GM18519 (cell line): ENCODE results near the gene DIP2C.
A peak's percentile ranks its signal among the peaks of the same experiment; 100 is the strongest.
"Not testable (repeated sequence)": the region's sequence is repeated elsewhere in the genome, so short reads cannot be mapped to it uniquely, and the experiment has no call there.

Source experiments
- ATAC-seq: cut with Tn5 transposase; IDR thresholded peaks from one replicate; pipeline ENCODE4 v1.9.1; 2021; ENCODE audit warnings: mild to moderate bottlenecking, moderate library complexity; ENCODE audit not compliant: unreplicated experiment, low FRiP score

The DIP2C gene

DNA sequence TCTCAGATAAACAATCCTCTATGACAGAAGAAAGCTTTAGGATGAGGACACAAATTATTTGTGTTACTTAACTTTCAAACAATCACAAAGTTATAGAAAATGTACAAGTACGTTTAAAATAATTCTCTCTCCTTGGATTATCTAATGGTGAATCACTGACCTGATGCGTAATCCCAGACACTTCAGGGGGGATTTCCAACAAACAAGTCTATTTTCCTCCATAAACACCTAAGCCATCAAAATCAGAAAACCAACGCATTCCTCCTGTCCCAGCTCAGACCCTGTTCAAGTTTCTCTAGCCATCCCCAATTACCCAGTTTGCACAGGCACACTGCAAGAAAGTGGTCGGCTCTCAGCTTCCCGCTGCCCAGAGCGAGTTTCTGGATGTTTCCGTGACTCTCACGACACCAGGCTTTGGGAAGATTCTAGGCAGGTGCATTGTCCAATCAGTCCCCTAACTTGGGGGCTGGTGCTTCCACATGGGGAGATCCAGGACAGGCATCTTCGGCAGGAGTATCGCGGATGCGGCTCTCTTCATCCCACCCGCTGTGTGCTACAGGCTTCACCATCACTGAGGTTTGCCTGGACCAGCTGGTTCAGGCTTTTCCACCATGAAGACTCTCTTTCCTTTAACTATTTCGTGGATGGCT is 354.2 kb downstream of the DIP2C start:
- ATAC-seq = no peak

DNA sequence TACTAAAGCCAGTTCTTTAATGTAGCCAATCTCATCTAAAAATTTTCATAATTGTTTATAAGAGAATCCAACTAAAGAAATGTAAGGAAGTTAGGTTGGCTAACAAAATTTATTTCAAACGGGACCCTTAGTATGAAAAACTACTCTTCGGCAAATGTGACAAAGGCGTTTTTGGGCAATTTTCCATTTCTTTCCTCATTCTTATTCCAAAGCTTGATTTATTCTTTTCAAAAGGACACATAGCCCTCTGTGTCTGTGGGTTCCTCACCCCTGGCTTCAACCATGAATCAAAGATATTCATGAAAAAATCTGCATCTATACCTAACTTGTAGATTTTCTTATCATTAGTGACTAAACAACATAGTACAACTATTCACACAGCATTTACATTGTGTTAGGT is 358.3 kb downstream of the DIP2C start:
- ATAC-seq = no peak

GRCh38 chr10:329361-330099 is 359.9 kb downstream of the DIP2C start:
- ATAC-seq = no peak

DNA sequence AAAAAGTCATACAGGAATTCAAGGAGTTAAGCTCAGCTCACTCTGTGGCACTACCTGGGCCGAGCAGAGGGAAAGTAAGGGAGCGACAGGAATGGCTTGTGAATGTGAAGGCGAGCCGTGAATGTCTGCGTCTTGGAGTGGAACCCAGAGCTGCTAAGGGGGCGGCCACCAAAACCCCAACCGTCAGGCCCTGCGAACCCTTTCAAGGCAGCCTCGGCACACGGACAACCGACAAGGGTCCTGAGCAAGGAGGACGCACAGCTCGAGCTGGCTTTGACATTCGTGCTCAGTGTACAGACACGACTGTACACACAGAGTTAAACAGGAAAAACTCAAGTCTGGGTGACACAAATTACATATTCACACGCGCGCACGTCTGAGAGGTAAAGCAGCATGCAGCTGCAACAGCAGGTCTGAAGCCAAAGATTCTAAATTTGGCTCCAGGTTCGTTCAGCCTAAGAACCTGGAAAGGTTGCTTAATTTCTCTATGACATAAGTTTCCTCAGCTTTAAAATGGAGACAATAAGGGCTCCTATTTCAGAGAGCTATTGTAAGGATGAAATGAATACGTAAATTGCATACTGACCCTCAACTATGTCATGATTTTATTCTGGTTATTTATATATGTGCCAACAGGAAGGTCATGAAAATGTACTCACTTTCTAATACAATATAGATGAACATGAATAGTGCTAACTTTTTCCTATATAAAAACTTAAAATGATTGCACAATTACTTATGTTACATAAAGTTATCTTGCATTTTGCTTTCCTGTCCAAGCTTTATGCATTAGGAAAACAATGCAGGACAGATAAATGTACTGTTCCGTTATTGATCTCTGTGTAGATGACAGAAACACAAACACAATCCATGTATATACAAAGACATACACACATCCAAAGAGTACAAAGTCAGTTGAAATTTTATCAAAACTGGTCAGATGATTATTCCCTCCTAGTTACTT is 361.3 kb downstream of the DIP2C start:
- no peak for ATAC-seq

- no peak for ATAC-seq
Observed at GRCh38 chr10:326894-327635, 362.4 kb downstream of the DIP2C start.

DNA sequence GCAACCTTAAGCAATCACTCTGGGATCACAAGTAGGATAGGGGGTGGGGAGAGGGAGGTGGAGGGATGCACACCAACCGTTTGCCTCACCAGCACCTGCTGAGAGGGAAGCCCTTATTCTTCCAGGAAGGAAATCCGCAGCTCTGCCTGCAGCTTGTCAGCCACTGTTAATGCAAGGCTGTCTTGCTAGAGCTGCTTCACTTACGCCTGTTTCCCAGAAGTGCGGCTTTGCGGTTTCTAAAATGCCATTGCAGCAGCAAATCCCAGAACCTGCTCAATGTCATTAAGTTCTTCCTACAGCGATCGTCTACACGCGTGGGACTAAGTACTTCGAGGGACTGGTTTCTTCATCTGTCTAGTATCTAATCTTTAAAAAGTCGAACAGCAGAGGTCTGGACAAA is 363.1 kb downstream of the DIP2C start:
- ATAC-seq = no peak

DNA sequence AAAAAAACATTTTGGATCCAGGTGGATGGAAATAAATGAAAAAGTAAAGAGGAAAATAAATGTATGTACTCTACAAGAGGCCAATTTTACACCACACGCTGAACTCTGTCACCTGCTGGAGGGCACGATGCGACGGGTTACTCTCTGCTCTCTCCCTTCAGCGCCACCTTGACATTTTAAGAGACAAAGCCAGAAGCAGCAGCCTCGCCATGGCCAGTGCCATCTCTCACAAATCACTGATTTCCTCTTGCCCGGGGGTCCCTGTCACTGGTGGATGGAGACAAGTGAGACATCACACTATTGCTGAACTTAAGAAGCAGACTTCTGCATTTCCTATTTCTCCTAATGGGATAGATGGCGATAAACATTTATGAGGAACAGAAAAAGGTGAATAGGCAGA is 364.2 kb downstream of the DIP2C start:
- ATAC-seq = no peak

DNA sequence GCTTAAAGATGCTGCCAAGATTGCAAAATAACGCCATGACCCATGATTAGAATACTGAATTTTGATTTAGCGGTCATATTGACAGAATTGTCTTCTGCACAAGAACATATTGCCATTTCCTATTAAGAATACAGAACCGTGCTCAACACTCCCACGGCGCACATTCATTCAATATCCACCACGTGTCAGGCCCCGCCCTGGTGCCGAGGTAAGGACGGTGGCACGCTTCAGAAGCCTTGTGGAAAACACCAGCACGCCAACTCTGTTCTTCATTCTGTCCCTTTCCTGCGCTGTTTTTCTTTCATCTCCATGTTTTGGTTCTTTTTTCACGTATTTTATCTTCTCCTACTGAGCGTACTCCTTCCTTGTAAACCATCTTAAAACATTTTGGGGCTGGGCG is 364.9 kb downstream of the DIP2C start:
- ATAC-seq = no peak

DNA sequence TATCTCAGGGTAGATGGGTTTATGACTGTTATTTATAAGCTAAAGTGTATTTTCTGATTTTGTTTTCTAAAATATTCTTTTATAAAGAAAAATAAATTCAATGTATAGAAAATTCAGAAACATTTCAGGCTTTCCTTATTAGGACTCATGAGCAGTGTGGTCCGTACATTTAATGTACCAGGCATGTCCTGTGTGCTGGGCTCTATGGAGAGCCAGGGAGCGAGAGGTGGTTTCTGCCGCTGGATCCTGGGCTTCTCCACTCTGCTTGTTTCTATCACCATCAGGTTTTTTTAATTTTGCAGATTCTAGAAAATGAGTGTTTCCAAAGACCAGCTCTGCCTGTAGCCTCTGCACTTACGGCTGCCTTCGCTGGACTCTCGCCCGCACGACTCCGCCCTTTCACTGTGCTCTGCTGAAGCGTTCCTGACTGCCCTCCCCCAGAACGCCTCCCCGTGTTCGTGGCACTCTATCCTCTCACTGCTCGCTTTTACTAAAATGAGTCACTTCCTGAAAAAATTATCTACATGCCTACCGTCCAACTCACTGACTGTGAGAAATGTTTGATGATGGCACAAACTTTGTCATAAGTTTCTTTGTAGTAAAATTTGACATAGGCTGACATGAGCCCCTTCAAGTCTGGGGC is 365.7 kb downstream of the DIP2C start:
- ATAC-seq = peak; percentile 70

- not testable (repeated sequence) for ATAC-seq
Observed at GRCh38 chr10:323046-323445, 366.4 kb downstream of the DIP2C start.

GRCh38 chr10:320771-321170 is 368.7 kb downstream of the DIP2C start:
- no peak for ATAC-seq

DNA sequence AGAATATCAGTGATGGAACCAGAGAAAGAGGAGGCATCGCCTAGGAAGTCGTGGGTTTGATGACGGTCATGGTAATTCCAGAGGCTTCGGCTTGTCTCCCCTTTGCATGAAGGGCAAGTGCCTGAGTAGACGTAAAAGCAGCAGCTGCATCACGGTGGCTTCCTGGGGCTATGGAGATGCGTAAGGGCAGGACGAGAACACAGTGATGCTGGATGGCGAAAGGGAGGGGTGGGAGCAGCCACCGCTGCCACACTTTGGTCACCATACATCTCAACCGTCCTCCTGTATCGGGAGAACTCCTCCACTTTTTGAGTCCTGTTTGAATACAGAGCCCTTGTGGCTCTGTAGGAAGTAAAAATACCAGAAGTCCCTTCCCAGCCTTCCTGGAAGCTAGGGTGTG is 371.5 kb downstream of the DIP2C start:
- ATAC-seq = no peak

- peak; percentile 96 for ATAC-seq
Observed at GRCh38 chr10:317271-317769, 372.1 kb downstream of the DIP2C start.

- no peak for ATAC-seq
Observed at GRCh38 chr10:316390-316789, 373.1 kb downstream of the DIP2C start.

GRCh38 chr10:314871-315270 is 374.6 kb downstream of the DIP2C start:
- ATAC-seq = no peak

DNA sequence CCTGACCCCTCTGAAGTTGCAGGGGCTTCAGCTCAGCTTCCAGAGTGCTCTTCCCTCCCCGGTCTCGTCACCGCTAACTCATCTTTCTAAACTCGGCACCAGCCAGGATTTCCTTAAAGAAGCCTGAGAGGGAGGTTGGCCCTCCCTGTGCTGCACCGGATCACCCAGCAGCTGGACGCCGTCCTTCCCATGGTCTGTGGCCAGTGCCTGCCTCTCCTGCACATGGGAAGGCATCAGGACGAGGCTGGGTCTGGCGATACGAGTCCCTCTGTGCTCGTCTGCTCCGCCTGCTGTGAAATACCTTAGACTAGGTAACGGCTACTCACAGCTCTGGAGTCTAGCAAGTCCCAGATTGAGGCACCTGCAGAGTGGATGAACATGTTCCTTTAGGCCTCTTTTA is 375.1 kb downstream of the DIP2C start:
- ATAC-seq = no peak

GRCh38 chr10:311901-312665 is 377.4 kb downstream of the DIP2C start:
- no peak for ATAC-seq

DNA sequence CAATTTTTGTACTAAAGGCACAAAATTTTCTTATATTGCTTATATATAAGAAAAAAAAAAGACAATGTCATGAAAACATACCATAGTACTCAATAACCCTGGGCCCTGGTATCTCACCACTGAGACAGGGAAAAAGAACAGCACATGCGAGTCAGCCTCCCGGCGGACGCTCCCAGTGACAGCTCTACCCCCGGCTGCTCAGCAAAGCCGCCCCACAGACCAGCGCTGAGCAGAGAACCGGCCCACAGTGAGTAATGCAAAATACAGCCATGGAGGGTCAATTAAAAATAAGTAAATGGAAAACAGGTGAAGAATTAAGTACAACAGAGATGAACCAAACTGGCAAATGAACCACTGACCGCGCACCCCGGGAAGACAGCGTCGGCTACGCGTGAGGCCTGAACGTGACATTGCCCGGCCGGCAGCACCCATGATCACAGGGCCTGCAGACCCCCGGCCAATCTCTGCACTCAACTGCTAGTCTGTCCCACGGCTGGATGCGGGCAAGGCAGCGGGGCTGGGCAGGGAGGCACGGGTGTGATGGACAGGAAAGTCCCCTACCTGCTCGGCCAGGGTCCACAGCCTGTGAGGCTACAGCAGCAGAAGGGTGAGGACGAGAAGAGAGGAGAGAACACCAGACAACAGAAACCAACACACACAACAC is 378.4 kb downstream of the DIP2C start:
- ATAC-seq = no peak

DNA sequence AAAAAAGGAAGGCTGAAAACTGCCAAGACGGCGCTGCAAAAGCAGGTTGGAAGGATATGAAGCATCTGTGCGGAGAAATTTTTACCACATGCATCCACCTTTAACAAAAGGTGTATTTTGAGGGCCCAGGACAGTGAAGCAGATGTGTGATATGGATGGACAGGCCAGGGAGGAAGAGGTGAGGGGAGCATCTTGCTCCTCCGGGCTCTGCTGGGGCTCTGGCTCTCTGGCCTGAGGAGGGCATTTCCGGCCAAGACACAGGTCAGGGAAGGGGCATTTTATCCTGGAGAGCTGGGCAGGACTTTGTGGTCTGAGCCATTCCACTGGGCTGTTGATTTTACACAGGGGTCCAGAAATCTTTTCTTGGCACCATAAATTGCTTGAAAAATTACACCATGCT is 379.1 kb downstream of the DIP2C start:
- no peak for ATAC-seq
